Lung (tissue), 12 donors: ENCODE results near the gene LRRC75A. TPM values are rescaled to one million over a fixed set of nuclear protein-coding genes. Genes with fewer than 3 reads are reported as not detected.

Source experiments
- ATAC-seq: fragments of 200-7000 bp; cut with Tn5 transposase; one replicate; pipeline ENCODE4 v1.9.1; 2020; ENCODE audit warnings: moderate number of reproducible peaks; ENCODE audit not compliant: insufficient read depth, low FRiP score
- DNase-seq, 3 donors: peaks; one replicate each; pipeline ENCODE4 v3.0.0-alpha.2; 2013 to 2017
- H3K27ac ChIP-seq, 2 donors: one replicate each; pipeline ENCODE4 v1.5.1; 2013; ENCODE audit warnings: mild to moderate bottlenecking in 2 of 2, moderate library complexity in 2 of 2, control low read depth in 1 of 2, inconsistent platforms in 1 of 2, low read depth in 1 of 2, low read length in 1 of 2
- H3K27me3 ChIP-seq, 3 donors: one replicate each; pipeline ENCODE4 v1.5.1; 2013; ENCODE audit warnings: low read length in 2 of 3; ENCODE audit not compliant: control insufficient read depth in 3 of 3, insufficient read depth in 3 of 3
- H3K36me3 ChIP-seq, 4 donors: one replicate each; pipeline ENCODE4 v1.5.1; 2013; ENCODE audit warnings: low read length in 4 of 4, mild to moderate bottlenecking in 1 of 4, moderate library complexity in 1 of 4; ENCODE audit not compliant: control insufficient read depth in 4 of 4, insufficient read depth in 4 of 4
- H3K4me1 ChIP-seq, 5 donors: one replicate each; pipeline ENCODE4 v1.5.1; 2013; ENCODE audit warnings: low read length in 5 of 5, mild to moderate bottlenecking in 2 of 5, moderate library complexity in 1 of 5; ENCODE audit not compliant: control insufficient read depth in 5 of 5, insufficient read depth in 5 of 5
- H3K4me3 ChIP-seq: one replicate; pipeline ENCODE4 v1.5.1; 2013; ENCODE audit warnings: mild to moderate bottlenecking, control low read depth, moderate library complexity
- H3K9ac ChIP-seq, 2 donors: one replicate each; pipeline ENCODE4 v1.5.1; 2013; ENCODE audit warnings: low read length in 2 of 2, control low read depth in 1 of 2; ENCODE audit not compliant: insufficient read depth in 1 of 2
- H3K9me3 ChIP-seq, 4 donors: one replicate each; pipeline ENCODE4 v1.5.1; 2013; ENCODE audit warnings: low read length in 3 of 4, mild to moderate bottlenecking in 1 of 4, moderate library complexity in 1 of 4; ENCODE audit not compliant: control insufficient read depth in 4 of 4, insufficient read depth in 3 of 4
- WGBS, 2 donors: extraction: QIAGEN DNeasy Blood & Tissue Kit; methylation state at CpG; one replicate each; pipeline ENCODE4 v1.1.7; 2013; 5-methylcytosine and 5-hydroxymethylcytosine counted together
- polyA plus RNA-seq, 2 donors: library from polyadenylated mRNA; stranded (reverse); fragments of 200-250 nt; gene quantifications; one replicate each; pipeline ENCODE4 v1.2.1, GENCODE V29; 2013
- total RNA-seq, 2 donors: library from RNA; depleted of rRNA in 1 of 2; stranded (reverse); fragments of >200 nt in 1 of 2; gene quantifications; one replicate each; pipeline ENCODE4 v1.2.1, GENCODE V29; 2014 to 2021
- TF ChIP-seq, protein P1 (sequence below): IDR thresholded peaks from 2 replicates; pipeline ENCODE4 v1.5.1; 2012; ENCODE audit warnings: mild to moderate bottlenecking; ENCODE audit errors: control extremely low read depth, extremely low read depth
- donor health status: control.
- donor health status: control.
- donor health status: Bipolar disorder and iron deficiency.
- donor health status: healthy.
- donor health status: DM: yes; HTN: yes; CAD: no.

LRRC75A gene
- total and polyA plus RNA-seq, 4 donors, result 0.68 to 3.4 (median 2.4) TPM

DNA sequence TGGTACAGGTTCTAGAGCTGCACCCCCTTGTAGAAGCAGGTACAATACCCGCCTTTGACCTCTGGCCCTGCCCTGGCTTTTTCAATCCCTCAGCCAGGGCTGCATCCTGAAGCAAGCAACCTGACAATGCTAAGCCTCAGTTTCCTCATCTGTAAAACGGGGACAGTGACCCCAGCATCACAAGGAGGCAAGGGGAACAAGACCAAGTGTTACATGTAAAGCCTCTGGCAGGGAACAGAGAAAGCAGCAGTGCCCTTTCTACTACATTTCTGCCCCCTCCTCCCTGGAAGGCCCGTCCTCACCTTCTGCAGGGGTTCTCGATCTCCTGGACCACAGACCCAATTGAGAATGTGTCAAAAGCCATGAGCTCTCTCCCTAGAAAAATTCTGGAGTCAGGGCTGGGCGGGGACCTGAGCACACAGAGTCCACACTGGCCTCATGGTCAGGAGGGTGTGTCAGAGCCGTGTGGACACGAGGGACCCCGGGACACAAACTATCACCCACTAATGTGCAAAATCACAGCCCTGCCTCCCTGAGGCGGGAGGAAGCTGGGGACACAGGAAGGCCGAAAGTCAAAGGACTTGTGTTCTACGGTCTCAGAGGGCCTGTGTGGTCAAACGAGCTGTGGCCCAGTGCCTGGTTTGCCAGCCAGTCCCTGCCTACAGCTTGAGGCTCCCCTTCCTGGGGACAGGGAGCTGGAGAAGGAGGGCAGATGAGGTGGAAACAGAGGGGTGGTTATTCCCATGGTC, 27.5 kb downstream of the LRRC75A start:
- H3K27me3 ChIP-seq, result no peaks in the 10 kb centered on the region
- H3K9me3 ChIP-seq, result no peaks in the 10 kb centered on the region
- H3K4me1 ChIP-seq, result peaks cover 0 to 9% (median 4%) of the 10 kb centered on the region in 5 donors
- no peak overlapping the region for H3K27ac ChIP-seq
- TF ChIP-seq, protein P1, sequence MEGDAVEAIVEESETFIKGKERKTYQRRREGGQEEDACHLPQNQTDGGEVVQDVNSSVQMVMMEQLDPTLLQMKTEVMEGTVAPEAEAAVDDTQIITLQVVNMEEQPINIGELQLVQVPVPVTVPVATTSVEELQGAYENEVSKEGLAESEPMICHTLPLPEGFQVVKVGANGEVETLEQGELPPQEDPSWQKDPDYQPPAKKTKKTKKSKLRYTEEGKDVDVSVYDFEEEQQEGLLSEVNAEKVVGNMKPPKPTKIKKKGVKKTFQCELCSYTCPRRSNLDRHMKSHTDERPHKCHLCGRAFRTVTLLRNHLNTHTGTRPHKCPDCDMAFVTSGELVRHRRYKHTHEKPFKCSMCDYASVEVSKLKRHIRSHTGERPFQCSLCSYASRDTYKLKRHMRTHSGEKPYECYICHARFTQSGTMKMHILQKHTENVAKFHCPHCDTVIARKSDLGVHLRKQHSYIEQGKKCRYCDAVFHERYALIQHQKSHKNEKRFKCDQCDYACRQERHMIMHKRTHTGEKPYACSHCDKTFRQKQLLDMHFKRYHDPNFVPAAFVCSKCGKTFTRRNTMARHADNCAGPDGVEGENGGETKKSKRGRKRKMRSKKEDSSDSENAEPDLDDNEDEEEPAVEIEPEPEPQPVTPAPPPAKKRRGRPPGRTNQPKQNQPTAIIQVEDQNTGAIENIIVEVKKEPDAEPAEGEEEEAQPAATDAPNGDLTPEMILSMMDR, result no peak
- WGBS, 2 donors, result 87 to 91% methylated on average over 12 of the region's 12 CpGs
- H3K36me3 ChIP-seq, result peaks cover 0 to 1% (median 0%) of the 10 kb centered on the region in 4 donors
- ATAC-seq, result no peak
- H3K9ac ChIP-seq, result no peak overlapping the region
- no peak overlapping the region for H3K4me3 ChIP-seq
- no peak for DNase-seq

- no peaks in the 10 kb centered on the region for H3K27me3 ChIP-seq
- TF ChIP-seq, protein P1, result no peak
- no peak overlapping the region for H3K4me3 ChIP-seq
- 68 to 77% methylated on average over 13 of the region's 13 CpGs for WGBS, 2 donors
- no peaks in the 10 kb centered on the region for H3K9me3 ChIP-seq
- H3K36me3 ChIP-seq, result peaks cover 0 to 1% (median 0%) of the 10 kb centered on the region in 4 donors
- H3K4me1 ChIP-seq, result peaks cover 0 to 9% (median 4%) of the 10 kb centered on the region in 5 donors
- DNase-seq, result peak in 2 of 3 donors; percentile 33 to 42
- H3K9ac ChIP-seq, result no peak overlapping the region
- no peak overlapping the region for H3K27ac ChIP-seq
- ATAC-seq, result no peak
Measured at GRCh38 chr17:16463358-16464302, 28.4 kb downstream of the LRRC75A start.

DNA sequence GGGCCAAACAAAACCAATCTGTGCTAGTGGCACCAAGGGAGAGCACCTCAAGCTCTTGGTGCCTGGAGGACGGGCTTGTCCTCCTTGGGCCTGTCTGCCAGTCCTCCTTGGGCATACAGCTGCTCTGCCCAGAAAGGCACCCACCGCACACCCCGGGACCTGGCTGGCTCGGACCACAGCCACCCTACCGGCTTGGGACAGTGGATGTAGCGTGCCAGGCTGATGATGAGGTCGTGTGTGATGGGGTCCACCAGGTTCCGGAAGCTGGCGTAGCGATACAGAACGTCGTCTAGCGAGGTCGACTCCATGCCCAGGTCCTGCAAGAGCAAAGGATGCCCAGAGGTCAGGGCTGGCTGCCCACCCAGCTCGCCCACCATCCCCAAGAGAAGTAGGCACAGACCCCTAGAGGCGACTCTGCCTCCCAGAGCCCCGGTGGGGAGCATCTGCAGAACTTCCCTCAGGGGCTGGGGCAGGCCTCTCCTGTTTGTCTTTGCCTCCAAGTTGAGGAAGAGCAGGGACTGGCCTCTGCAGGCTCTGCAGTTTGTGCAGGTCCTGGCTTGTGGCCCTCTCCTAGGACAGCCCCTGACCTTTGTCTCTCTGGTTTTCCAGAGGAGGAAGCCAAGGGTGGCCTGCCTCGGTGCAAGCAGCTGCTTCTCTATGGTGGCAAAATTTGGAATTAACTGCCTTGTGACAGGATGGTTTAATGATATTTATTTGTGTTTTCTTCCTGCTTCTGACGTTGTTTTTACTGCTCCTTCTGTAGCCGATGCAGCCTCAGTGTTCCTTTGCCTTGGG, 29.7 kb downstream of the LRRC75A start:
- Histone ChIP-seq H3K9me3 (no peaks in the 10 kb centered on the region), H3K27ac (no peak overlapping the region), H3K4me1 (peaks cover 0 to 9% (median 4%) of the 10 kb centered on the region in 5 donors), H3K27me3 (no peaks in the 10 kb centered on the region), H3K4me3 (no peak overlapping the region), H3K9ac (no peak overlapping the region), H3K36me3 (peaks cover 0 to 3% (median under 1%) of the 10 kb centered on the region in 4 donors)
- TF ChIP-seq, protein P1, result no peak
- no peak for DNase-seq
- WGBS, 2 donors, result 93 to 94% methylated on average over 20 of the region's 20 CpGs
- no peak for ATAC-seq
